ENCODE measurements around the gene OR6C3. TPM values are rescaled to one million over a fixed set of nuclear protein-coding genes. Genes with fewer than 3 reads are reported as not detected.

OR6C3 gene
- total and polyA plus RNA-seq, 2 experiments from 2014 or later, result not detected

GRCh38 chr12:55365086-55365485 is 34.5 kb downstream of the OR6C3 start:
- Histone ChIP-seq H2AFZ (no peak overlapping the region), H3K27me3 (replicated peaks; ENCODE audit: insufficient read depth) (no peaks in the 10 kb centered on the region), H3K27ac (no peak overlapping the region), H3K79me2 (ENCODE audit: insufficient read depth) (no peaks in the 10 kb centered on the region), H3K4me2 (ENCODE audit: unreplicated experiment) (no peak overlapping the region), H3K9me3 (ENCODE audit: low read depth) (no peaks in the 10 kb centered on the region), H3F3A (ENCODE audit: insufficient read depth) (no peaks in the 10 kb centered on the region), H3K36me3 (ENCODE audit: low read depth) (no peaks in the 10 kb centered on the region), H3K4me3 (no peak overlapping the region), H4K20me1 (ENCODE audit: insufficient read depth) (no peaks in the 10 kb centered on the region), H3K9me2 (ENCODE audit: insufficient read depth) (no peaks in the 10 kb centered on the region), H3K9ac (no peak overlapping the region), H3K4me1 (ENCODE audit: insufficient read depth) (no peaks in the 10 kb centered on the region)
- in situ Hi-C loops (cut with MboI), result no loop called here
- WGBS, 2 experiments (ENCODE audit: low coverage in 1 of 2, low lambda C conversion rate in 2 of 2, missing lambda C conversion rate in 2 of 2), result 27 to 34% methylated on average over 3 of the region's 3 CpGs
- no peak for DNase-seq
- no peak for TF ChIP-seq EZH2 (IDR thresholded peaks at IDR 0.05; ENCODE audit: insufficient read depth, poor library complexity, severe bottlenecking)
- TF ChIP-seq EZH2phosphoT487 (IDR thresholded peaks at IDR 0.05; ENCODE audit: insufficient read depth, low read depth), result no peak

- no peaks in the 10 kb centered on the region for H3F3A ChIP-seq (ENCODE audit: insufficient read depth)
- in situ Hi-C loops (cut with MboI), result no loop called here
These were observed 42.0 kb downstream of the OR6C3 start for GRCh38 chr12:55372521-55372920.

More at GRCh38 chr12:55372521-55372920, 42.0 kb downstream of the OR6C3 start:
- H3K9me2 ChIP-seq (ENCODE audit: insufficient read depth), result no peaks in the 10 kb centered on the region
- H2AFZ ChIP-seq, result no peak overlapping the region
- no peaks in the 10 kb centered on the region for H3K4me1 ChIP-seq (ENCODE audit: insufficient read depth)
- H3K4me2 ChIP-seq (ENCODE audit: unreplicated experiment), result no peak overlapping the region
- H3K36me3 ChIP-seq (ENCODE audit: low read depth), result no peaks in the 10 kb centered on the region
- H3K9me3 ChIP-seq (ENCODE audit: low read depth), result no peaks in the 10 kb centered on the region
- H3K27ac ChIP-seq, result no peak overlapping the region
- no peak for TF ChIP-seq EZH2 (IDR thresholded peaks at IDR 0.05; ENCODE audit: insufficient read depth, poor library complexity, severe bottlenecking)
- no peaks in the 10 kb centered on the region for H3K27me3 ChIP-seq (replicated peaks; ENCODE audit: insufficient read depth)
- H3K4me3 ChIP-seq, result no peak overlapping the region
- H3K79me2 ChIP-seq (ENCODE audit: insufficient read depth), result no peaks in the 10 kb centered on the region
- no peak overlapping the region for H3K9ac ChIP-seq
- WGBS, 2 experiments (ENCODE audit: low coverage in 1 of 2, low lambda C conversion rate in 2 of 2, missing lambda C conversion rate in 2 of 2), result 29 to 49% methylated on average over 4 of the region's 4 CpGs
- no peaks in the 10 kb centered on the region for H4K20me1 ChIP-seq (ENCODE audit: insufficient read depth)
- DNase-seq, result no peak

Other genes starting within 250 kb of the OR6C3 start
- not detected in 2 replicates for gene OR9K2, start 204.3 kb upstream of the OR6C3 start, total RNA-seq (2014; rRNA removed; shearing (Covaris generic))
- gene OR9K2, start 204.3 kb upstream of the OR6C3 start, polyA plus RNA-seq (2016; fragmentation: Nextera tagmentation; extraction: Ambion mirVana), result not detected in 2 replicates
- gene OR10A7, start 109.7 kb upstream of the OR6C3 start, total RNA-seq (2014; rRNA removed; shearing (Covaris generic)), result not detected in 2 replicates
- gene OR10A7, start 109.7 kb upstream of the OR6C3 start, polyA plus RNA-seq (2016; fragmentation: Nextera tagmentation; extraction: Ambion mirVana), result not detected in 2 replicates
- not detected in 2 replicates for gene OR6C74, start 86.1 kb upstream of the OR6C3 start, total RNA-seq (2014; rRNA removed; shearing (Covaris generic))
- not detected in 2 replicates for gene OR6C74, start 86.1 kb upstream of the OR6C3 start, polyA plus RNA-seq (2016; fragmentation: Nextera tagmentation; extraction: Ambion mirVana)
- not detected in 2 replicates for gene OR6C6, start 34.2 kb upstream of the OR6C3 start, total RNA-seq (2014; rRNA removed; shearing (Covaris generic))
- gene OR6C6, start 34.2 kb upstream of the OR6C3 start, polyA plus RNA-seq (2016; fragmentation: Nextera tagmentation; extraction: Ambion mirVana), result not detected in 2 replicates
- gene OR6C1, start 16.4 kb upstream of the OR6C3 start, total RNA-seq (2014; rRNA removed; shearing (Covaris generic)), result not detected in 2 replicates
- gene OR6C1, start 16.4 kb upstream of the OR6C3 start, polyA plus RNA-seq (2016; fragmentation: Nextera tagmentation; extraction: Ambion mirVana), result not detected in 2 replicates
- gene OR6C75, start 32.2 kb downstream of the OR6C3 start, total RNA-seq (2014; rRNA removed; shearing (Covaris generic)), result not detected in 2 replicates
- gene OR6C75, start 32.2 kb downstream of the OR6C3 start, polyA plus RNA-seq (2016; fragmentation: Nextera tagmentation; extraction: Ambion mirVana), result not detected in 2 replicates
- gene OR6C65, start 69.8 kb downstream of the OR6C3 start, total RNA-seq (2014; rRNA removed; shearing (Covaris generic)), result not detected in 2 replicates
- gene OR6C65, start 69.8 kb downstream of the OR6C3 start, polyA plus RNA-seq (2016; fragmentation: Nextera tagmentation; extraction: Ambion mirVana), result not detected in 2 replicates
- not detected in 2 replicates for gene OR6C76, start 95.5 kb downstream of the OR6C3 start, total RNA-seq (2014; rRNA removed; shearing (Covaris generic))
- gene OR6C76, start 95.5 kb downstream of the OR6C3 start, polyA plus RNA-seq (2016; fragmentation: Nextera tagmentation; extraction: Ambion mirVana), result not detected in 2 replicates
- gene OR6C2, start 113.3 kb downstream of the OR6C3 start, total RNA-seq (2014; rRNA removed; shearing (Covaris generic)), result not detected in 2 replicates
- not detected in 2 replicates for gene OR6C2, start 113.3 kb downstream of the OR6C3 start, polyA plus RNA-seq (2016; fragmentation: Nextera tagmentation; extraction: Ambion mirVana)
- gene OR6C70, start 139.4 kb downstream of the OR6C3 start, total RNA-seq (2014; rRNA removed; shearing (Covaris generic)), result not detected in 2 replicates
- gene OR6C70, start 139.4 kb downstream of the OR6C3 start, polyA plus RNA-seq (2016; fragmentation: Nextera tagmentation; extraction: Ambion mirVana), result not detected in 2 replicates
- not detected in 2 replicates for gene OR6C68, start 161.6 kb downstream of the OR6C3 start, total RNA-seq (2014; rRNA removed; shearing (Covaris generic))
- not detected in 2 replicates for gene OR6C68, start 161.6 kb downstream of the OR6C3 start, polyA plus RNA-seq (2016; fragmentation: Nextera tagmentation; extraction: Ambion mirVana)
- not detected in 2 replicates for gene OR6C4, start 218.9 kb downstream of the OR6C3 start, total RNA-seq (2014; rRNA removed; shearing (Covaris generic))
- gene OR6C4, start 218.9 kb downstream of the OR6C3 start, polyA plus RNA-seq (2016; fragmentation: Nextera tagmentation; extraction: Ambion mirVana), result not detected in 2 replicates
- not detected in 2 replicates for gene OR2AP1, start 241.7 kb downstream of the OR6C3 start, total RNA-seq (2014; rRNA removed; shearing (Covaris generic))
- gene OR2AP1, start 241.7 kb downstream of the OR6C3 start, polyA plus RNA-seq (2016; fragmentation: Nextera tagmentation; extraction: Ambion mirVana), result not detected in 2 replicates